Gastroesophageal sphincter (tissue), 3 donors: ENCODE data around the gene SPDYE17.
"Not testable (repeated sequence)": the region's sequence is repeated elsewhere in the genome, so short reads cannot be mapped to it uniquely, and the experiment has no call there.

Experiments
- CTCF ChIP-seq, 4 experiments: fragments of 200-600 bp in 2 of 4; fragments of 450-650 bp in 2 of 4; sonication (generic) in 1 of 4; IDR thresholded peaks; one replicate each; pipeline ENCODE4 v1.5.1; 2017 to 2019; ENCODE audit warnings: antibody characterized with exemption in 4 of 4, mild to moderate bottlenecking in 2 of 4, moderate library complexity in 2 of 4
- EP300 ChIP-seq: sonication (generic); formaldehyde crosslinking; IDR thresholded peaks from one replicate; pipeline ENCODE4 v1.6.1; 2017; ENCODE audit warnings: antibody characterized with exemption, mild to moderate bottlenecking
- POLR2A ChIP-seq, 2 donors: fragments of 450-650 bp; IDR thresholded peaks; one replicate each; pipeline ENCODE4 v1.6.1; 2017; ENCODE audit warnings: antibody characterized with exemption in 2 of 2, mild to moderate bottlenecking in 2 of 2, moderate library complexity in 1 of 2

- TF ChIP-seq POLR2A (IDR thresholded peaks at IDR 0.05); EP300; CTCF (IDR thresholded peaks at IDR 0.05): not testable (repeated sequence)
These were observed 47.0 kb upstream of the SPDYE17 start for GRCh38 chr7:77079112-77079511.
